ENCODE results near the gene SLC25A22. TPM values are rescaled to one million over a fixed set of nuclear protein-coding genes. Genes with fewer than 3 reads are reported as not detected.
A peak's percentile ranks its signal among the peaks of the same experiment; 100 is the strongest.

Gene SLC25A22
- total RNA-seq, 1 experiment from 2014 or later = 32.7 TPM

DNA sequence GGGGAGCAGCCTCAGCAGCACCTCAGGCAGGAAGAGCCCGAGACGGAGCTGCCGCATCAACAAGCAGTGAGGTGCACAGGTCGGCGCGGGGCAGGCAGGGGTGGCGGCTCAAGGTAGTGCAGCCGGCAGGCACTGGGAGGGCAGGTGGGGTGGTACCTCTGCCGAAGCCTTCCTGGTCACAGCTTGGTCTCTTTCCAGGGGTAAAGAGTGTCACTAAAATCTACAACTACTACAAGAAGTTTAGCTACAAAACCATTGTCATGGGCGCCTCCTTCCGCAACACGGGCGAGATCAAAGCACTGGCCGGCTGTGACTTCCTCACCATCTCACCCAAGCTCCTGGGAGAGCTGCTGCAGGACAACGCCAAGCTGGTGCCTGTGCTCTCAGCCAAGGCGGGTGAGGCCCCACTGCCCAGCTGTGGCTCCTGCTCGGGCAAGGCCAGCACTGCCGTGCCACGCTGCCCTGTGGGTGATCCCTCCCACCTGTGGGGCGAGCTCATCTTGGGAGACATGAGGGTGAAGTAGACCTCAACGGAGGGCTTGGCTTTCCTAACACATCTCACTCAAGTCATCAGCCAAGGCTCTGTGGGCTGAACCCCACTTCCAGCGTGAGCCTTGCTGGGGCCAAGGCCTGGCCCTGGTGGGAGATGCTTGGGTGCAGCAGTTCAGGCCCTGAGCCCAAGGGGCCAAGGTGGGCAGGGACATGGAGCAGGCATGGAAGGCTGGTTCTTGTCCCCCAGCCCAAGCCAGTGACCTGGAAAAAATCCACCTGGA, 34.3 kb downstream of the SLC25A22 start:
- ChIA-PET CTCF (no interaction called here), POLR2A (ENCODE audit: unreplicated experiment) (interaction anchor here (0.5 to 1.0 kb wide), 6 partner anchors 14 to 68 kb away, joined by 3 to 6 read pairs (median 4); partner anchors contain the start of genes DEAF1 and TMEM80)
- no peak overlapping the region for H2AFZ ChIP-seq (ENCODE audit: low read length)
- TSS peak; percentile 26 for BruUV-seq (replicated peaks)
- DNase-seq (no peak), ATAC-seq (no peak)
- H3K36me3 ChIP-seq (ENCODE audit: low read depth, low read length) = peaks cover 39% of the 10 kb centered on the region
- no peaks in the 10 kb centered on the region for H4K20me1 ChIP-seq (ENCODE audit: low read length)
- H3K9me2 ChIP-seq (replicated peaks; ENCODE audit: low read length) = no peaks in the 10 kb centered on the region
- no peak for TF ChIP-seq EZH2phosphoT487 (IDR thresholded peaks at IDR 0.05; ENCODE audit: borderline replicate concordance, low read length)
- TF ChIP-seq, protein P1, sequence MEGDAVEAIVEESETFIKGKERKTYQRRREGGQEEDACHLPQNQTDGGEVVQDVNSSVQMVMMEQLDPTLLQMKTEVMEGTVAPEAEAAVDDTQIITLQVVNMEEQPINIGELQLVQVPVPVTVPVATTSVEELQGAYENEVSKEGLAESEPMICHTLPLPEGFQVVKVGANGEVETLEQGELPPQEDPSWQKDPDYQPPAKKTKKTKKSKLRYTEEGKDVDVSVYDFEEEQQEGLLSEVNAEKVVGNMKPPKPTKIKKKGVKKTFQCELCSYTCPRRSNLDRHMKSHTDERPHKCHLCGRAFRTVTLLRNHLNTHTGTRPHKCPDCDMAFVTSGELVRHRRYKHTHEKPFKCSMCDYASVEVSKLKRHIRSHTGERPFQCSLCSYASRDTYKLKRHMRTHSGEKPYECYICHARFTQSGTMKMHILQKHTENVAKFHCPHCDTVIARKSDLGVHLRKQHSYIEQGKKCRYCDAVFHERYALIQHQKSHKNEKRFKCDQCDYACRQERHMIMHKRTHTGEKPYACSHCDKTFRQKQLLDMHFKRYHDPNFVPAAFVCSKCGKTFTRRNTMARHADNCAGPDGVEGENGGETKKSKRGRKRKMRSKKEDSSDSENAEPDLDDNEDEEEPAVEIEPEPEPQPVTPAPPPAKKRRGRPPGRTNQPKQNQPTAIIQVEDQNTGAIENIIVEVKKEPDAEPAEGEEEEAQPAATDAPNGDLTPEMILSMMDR (conservative IDR thresholded peaks at IDR 0.05; ENCODE audit: low read depth, low read length) = no peak
- no peak for TF ChIP-seq EZH2 (IDR thresholded peaks at IDR 0.05; ENCODE audit: low read length, unreplicated experiment)
- no peak overlapping the region for H3K4me2 ChIP-seq (ENCODE audit: low read length)
- no peaks in the 10 kb centered on the region for H3K9me3 ChIP-seq (ENCODE audit: low read length)
- no peaks in the 10 kb centered on the region for H3K79me2 ChIP-seq (ENCODE audit: low read length)
- H3K27me3 ChIP-seq (ENCODE audit: low read length) = no peaks in the 10 kb centered on the region
- H3K4me1 ChIP-seq (ENCODE audit: insufficient read depth, low read length) = peaks cover 14% of the 10 kb centered on the region
- intact Hi-C loops (cut with micrococcal nuclease) = loop anchor here (2.0 kb wide), 1 partner anchor 15 kb away; no protein-coding TSS in a partner anchor
- H3K4me3 ChIP-seq (ENCODE audit: low read length) = no peak overlapping the region
- peak overlapping the region; percentile 19; the same call in 1 of the 2 replicates for H3K27ac ChIP-seq (ENCODE audit: low read length)
- H3K9ac ChIP-seq (ENCODE audit: low read length) = no peak overlapping the region
- peaks cover 9% of the 10 kb centered on the region for H3F3A ChIP-seq (ENCODE audit: low read length, unreplicated experiment)

DNA sequence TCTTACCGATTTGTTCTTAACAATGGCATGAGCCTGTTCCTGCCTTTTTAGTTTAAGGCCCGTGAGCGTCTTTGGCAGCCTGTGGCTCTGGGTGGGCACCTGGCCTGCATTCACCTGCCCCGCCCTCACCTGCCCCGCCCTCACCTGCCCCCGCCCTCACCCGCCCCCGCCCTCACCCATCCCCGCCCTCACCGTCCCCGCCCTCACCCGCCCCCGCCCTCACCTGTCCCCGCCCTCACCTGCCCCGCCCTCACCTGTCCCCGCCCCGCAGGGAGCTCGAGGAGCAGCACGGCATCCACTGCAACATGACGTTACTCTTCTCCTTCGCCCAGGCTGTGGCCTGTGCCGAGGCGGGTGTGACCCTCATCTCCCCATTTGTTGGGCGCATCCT, 35.0 kb downstream of the SLC25A22 start:
- ATAC-seq (peak; percentile 19), DNase-seq (peak; percentile 59)
- Histone ChIP-seq H3K27me3 (ENCODE audit: low read length) (no peaks in the 10 kb centered on the region), H2AFZ (ENCODE audit: low read length) (peak overlapping the region; percentile 31; the same call in 1 of the 2 replicates), H3K9me3 (ENCODE audit: low read length) (no peaks in the 10 kb centered on the region), H3K9me2 (replicated peaks; ENCODE audit: low read length) (no peaks in the 10 kb centered on the region), H3F3A (ENCODE audit: low read length, unreplicated experiment) (peaks cover 9% of the 10 kb centered on the region), H3K4me2 (ENCODE audit: low read length) (peak overlapping the region; percentile 43), H3K9ac (ENCODE audit: low read length) (peak overlapping the region; percentile 59), H3K36me3 (ENCODE audit: low read depth, low read length) (peaks cover 39% of the 10 kb centered on the region), H3K27ac (ENCODE audit: low read length) (peak overlapping the region; percentile 91), H3K79me2 (ENCODE audit: low read length) (no peaks in the 10 kb centered on the region), H3K4me3 (ENCODE audit: low read length) (no peak overlapping the region), H4K20me1 (ENCODE audit: low read length) (no peaks in the 10 kb centered on the region), H3K4me1 (ENCODE audit: insufficient read depth, low read length) (peaks cover 14% of the 10 kb centered on the region)
- TF ChIP-seq EZH2 (IDR thresholded peaks at IDR 0.05; ENCODE audit: low read length, unreplicated experiment) (no peak), EZH2phosphoT487 (IDR thresholded peaks at IDR 0.05; ENCODE audit: borderline replicate concordance, low read length) (no peak)
- intact Hi-C loops (cut with micrococcal nuclease) = loop anchor here (2.0 kb wide), 1 partner anchor 14 kb away; no protein-coding TSS in a partner anchor
- ChIA-PET POLR2A (ENCODE audit: unreplicated experiment) (interaction anchor here (0.6 to 1.0 kb wide), 4 partner anchors 15 to 68 kb away, joined by 3 to 4 read pairs (median 4); partner anchors contain the start of genes DEAF1 and TMEM80), CTCF (no interaction called here)
- no TSS peak for BruUV-seq (replicated peaks)

DNA sequence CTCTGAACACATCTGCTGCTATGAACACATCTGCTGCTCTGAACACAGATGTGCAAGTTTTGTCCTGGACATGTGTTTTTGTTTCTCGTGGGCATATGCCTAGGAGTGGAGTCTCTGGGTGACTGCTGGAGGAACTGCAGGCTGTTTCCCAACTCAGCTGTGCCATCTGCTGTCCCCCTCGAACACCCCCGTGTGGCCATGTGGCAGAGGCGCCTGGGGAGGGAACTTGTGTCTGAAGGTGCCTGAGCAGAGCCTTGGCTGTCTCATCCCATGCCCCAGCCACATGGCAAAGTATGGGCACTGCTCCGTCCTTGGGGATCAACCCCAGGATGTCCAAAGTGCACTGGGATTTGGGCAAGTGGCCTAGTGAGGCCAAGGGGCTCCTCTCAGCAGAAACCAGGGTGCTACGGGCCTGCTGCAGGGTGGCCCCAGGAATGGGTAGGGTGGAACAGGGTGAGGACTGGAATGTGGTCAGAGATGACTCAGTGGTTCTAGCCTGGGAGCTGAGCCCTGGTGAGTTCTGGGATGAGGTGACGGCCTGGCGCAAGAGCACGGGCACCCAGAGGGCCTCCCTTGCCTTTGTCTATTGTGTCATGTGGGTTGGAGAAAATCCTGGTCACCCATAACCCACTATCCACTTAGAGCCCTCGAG, 35.5 kb downstream of the SLC25A22 start:
- H3K9me2 ChIP-seq (replicated peaks; ENCODE audit: low read length) = no peaks in the 10 kb centered on the region
- TF ChIP-seq EZH2phosphoT487 (IDR thresholded peaks at IDR 0.05; ENCODE audit: borderline replicate concordance, low read length) (no peak), EZH2 (IDR thresholded peaks at IDR 0.05; ENCODE audit: low read length, unreplicated experiment) (no peak)
- TF ChIP-seq, protein P1 (conservative IDR thresholded peaks at IDR 0.05; ENCODE audit: low read depth, low read length) = peak; percentile 54
- H3K79me2 ChIP-seq (ENCODE audit: low read length) = 0 out of 2 replicates have a peak, but pooled peaks cover 1% of the 10 kb centered on the region
- H3K9ac ChIP-seq (ENCODE audit: low read length) = peak overlapping the region; percentile 59
- intact Hi-C loops (cut with micrococcal nuclease) = loop anchor here (2.0 kb wide), 1 partner anchor 14 kb away; no protein-coding TSS in a partner anchor
- CTCF ChIA-PET = no interaction called here
- peaks cover 14% of the 10 kb centered on the region for H3K4me1 ChIP-seq (ENCODE audit: insufficient read depth, low read length)
- peaks cover 40% of the 10 kb centered on the region for H3K36me3 ChIP-seq (ENCODE audit: low read depth, low read length)
- TSS peak; percentile 21 for BruUV-seq (replicated peaks)
- DNase-seq (peak; percentile 81), ATAC-seq (peak; percentile 87)
- POLR2A ChIA-PET (ENCODE audit: unreplicated experiment) = interaction anchor here (1.0 kb wide), 1 partner anchor 67 kb away, joined by 3 read pairs; the partner anchor contains the start of genes DEAF1 and TMEM80
- no peak overlapping the region for H3K4me3 ChIP-seq (ENCODE audit: low read length)
- no peaks in the 10 kb centered on the region for H3K27me3 ChIP-seq (ENCODE audit: low read length)
- peak overlapping the region; percentile 43 for H3K4me2 ChIP-seq (ENCODE audit: low read length)
- peaks cover 9% of the 10 kb centered on the region for H3F3A ChIP-seq (ENCODE audit: low read length, unreplicated experiment)
- H3K9me3 ChIP-seq (ENCODE audit: low read length) = no peaks in the 10 kb centered on the region
- H2AFZ ChIP-seq (ENCODE audit: low read length) = peak overlapping the region; percentile 31
- no peaks in the 10 kb centered on the region for H4K20me1 ChIP-seq (ENCODE audit: low read length)
- H3K27ac ChIP-seq (ENCODE audit: low read length) = peak overlapping the region; percentile 91

Data from PC-3 (cell line).